22Rv1 (cell line): Measurements from ENCODE around the gene USP12.

ENCODE experiments used
- CTCF ChIP-seq: fragments of 450-650 bp; IDR thresholded peaks from 2 replicates; pipeline ENCODE4 v1.5.1; 2017; ENCODE audit warnings: mild to moderate bottlenecking
- ZFX ChIP-seq: fragments of 450-650 bp; IDR thresholded peaks from 2 replicates; pipeline ENCODE4 v1.6.1; 2017; ENCODE audit warnings: antibody characterized with exemption, borderline replicate concordance

GRCh38 chr13:27148900-27149299 lies 22.7 kb downstream of the USP12 start:
- TF ChIP-seq CTCF (no peak), ZFX (no peak)
